HS-5 (cell line): ENCODE data around the gene FLACC1.
"Not testable (repeated sequence)": the region's sequence is repeated elsewhere in the genome, so short reads cannot be mapped to it uniquely, and the experiment has no call there.

ENCODE experiments used
- DNase-seq: peaks from one replicate; pipeline ENCODE4 v3.0.0-alpha.2; 2012; ENCODE audit warnings: low read depth

The FLACC1 gene, protein sequence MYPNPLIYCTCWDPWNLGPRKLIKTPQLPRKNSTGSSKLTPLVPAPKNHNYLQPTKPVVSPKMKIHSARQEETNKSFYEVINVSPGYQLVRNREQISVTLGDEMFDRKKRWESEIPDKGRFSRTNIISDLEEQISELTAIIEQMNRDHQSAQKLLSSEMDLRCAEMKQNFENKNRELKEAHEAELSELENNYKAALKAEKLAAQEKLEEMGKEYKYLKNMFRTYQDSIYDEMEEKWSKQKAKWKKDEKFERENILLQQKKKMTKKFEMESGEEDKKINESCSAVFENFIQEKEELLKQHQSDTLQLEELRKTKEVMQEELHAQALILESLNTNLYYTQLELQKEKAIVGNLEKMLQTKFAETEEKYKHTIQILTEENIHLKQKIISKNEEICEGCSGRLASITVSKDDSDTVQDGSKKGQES

DNA sequence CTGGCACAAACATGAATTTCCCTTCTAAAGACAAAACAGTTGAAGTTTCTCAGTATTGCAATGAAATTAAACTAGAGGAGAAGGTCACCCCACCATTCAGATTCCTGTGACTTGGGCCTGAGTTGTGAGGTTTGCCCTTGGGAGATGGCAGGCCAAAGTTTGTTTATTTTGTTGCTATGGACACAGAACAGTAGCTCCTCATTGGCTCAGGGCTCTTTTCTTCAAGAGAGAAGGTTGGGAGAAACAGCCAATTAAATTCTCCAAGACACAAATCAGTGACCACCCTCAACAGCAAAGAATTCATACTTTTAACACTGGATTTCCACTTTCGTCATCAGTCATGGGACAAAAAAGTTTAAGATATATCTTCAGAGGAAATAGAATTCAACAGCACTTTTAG lies at the start of gene FLACC1:
Gene FLACC1 (minus strand): TSS at position 125 of the 400 bp plus-strand sequence. CDS start 5,941 bp downstream, outside the sequence.
- peak; percentile 29 for DNase-seq

- DNase-seq = peak; percentile 70
Observed at GRCh38 chr2:201406077-201406662, 49.0 kb upstream of the FLACC1 start.

GRCh38 chr2:201404699-201405280 lies 47.6 kb upstream of the FLACC1 start:
- no peak for DNase-seq

GRCh38 chr2:201403880-201404279 lies 46.7 kb upstream of the FLACC1 start:
- DNase-seq = no peak

DNA sequence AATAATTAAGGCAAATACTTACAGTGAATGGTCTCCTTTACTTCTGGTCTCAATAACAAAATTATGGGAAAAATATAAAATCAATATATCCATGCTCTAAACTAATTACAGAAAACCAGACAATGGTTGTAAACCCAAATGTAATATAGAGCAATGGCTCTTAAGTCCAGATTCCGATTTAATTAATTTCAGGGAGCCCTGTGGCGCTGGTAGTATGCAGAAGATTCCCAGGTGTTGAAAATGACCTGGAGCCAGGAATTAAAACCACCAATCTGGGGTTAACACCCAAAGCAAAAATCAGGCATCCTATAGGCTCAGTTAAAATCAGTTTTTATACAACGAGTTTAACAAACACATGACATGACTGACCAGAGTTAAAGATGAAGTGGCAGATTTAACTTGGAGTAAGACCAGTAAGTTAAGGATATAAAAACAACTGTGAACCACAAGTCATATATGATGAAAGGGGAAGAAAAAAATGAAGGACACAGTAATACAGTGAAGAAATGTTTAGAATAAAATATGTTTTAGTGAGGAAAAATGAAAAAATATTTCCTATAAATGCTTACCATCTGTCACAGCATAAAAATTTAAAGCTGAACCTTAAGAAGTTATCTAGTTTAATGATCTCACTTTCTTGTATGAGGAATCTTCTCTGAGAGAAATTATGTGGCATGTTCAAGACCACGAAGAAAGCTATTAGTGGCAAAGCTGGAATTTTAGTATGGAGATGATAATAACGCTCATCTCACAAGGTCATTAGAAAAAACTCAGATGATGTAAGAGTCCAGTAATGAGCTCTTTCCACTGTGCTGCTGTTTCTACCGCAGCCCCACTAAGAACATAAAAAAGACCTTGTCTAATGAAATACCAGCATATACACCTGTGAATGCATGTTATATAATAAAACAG lies 45.8 kb upstream of the FLACC1 start:
- no peak for DNase-seq

GRCh38 chr2:201401815-201402214 lies 44.7 kb upstream of the FLACC1 start:
- no peak for DNase-seq

GRCh38 chr2:201396595-201396994 lies 39.5 kb upstream of the FLACC1 start:
- no peak for DNase-seq

DNA sequence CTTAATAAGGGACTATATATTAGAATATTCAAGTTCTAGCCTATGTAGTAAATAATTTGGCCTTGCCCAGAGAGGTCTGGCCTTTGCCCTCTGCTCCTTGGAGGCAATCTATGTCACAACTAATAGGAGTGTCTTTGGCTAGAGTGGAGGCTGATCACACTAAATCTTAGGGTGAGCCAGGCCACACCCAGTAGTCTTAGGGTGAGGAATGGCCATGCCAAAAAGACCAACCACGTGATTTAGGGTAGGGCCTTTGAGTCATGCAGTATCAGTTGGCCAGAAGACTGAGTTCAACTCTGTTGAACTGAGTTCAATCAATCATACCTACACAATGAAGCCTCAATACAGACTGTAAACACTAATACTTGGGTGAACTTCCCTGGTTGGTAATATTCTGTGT lies 26.0 kb upstream of the FLACC1 start:
- no peak for DNase-seq

DNA sequence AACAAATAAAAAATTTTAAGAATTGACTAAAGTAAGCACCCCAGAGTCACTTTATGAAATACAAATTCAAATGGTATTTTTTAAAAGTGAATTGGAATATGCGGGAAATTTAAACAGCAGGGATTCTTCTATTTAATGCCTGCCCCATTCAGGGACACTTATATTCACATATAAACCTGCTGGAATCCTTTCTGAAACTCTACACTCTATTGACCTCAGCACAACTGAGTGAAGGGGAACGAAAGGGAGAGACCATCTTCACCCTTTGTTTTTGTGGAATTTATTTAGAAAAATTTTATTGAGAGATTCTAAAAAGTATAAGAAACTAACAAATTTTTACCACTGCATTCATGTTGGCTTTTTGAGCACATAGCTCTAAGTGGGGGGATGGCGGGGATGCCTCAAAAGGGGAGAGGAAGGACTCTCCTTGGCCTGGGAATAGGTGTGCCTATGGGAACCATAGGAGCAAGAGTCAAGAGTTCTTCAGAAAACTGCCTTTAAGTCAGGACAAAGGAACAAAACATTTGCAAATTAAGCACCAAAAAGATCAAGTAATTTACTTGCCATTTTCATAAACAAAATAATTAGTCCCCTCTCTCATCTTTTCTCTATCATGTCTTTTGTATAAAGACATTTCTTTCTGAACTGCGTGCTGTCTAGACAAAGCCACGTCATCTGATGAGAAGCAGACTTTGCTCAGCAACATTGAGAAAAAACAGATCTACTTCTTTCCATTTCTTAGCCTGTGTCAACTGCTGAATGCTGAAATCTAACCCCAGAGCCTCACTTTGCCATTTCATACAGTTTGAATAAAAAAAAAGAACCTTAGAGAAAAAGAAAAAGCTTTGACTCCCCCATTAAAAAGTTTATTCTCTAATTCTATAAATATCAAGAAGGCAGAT lies 21.6 kb upstream of the FLACC1 start:
- no peak for DNase-seq

DNA sequence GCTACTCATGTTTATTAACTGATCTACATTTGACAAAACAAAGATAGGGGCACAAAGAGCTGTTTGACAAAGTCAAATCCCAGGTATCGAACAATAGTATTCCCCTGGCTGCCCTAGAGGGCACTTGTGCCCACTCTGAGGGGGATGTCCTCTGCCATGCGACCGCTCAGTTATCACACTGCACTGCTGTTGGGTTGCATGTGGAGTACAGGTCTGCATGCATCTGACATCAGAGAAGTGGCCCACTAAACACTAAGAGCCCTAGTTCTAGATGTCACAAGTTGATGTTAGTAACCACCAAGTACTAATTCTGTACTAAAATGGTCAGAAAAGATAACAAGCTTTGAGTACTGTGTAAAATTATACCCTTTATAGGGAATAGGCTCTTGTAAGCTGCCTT lies 20.1 kb upstream of the FLACC1 start:
- no peak for DNase-seq

GRCh38 chr2:201369775-201370174 lies 12.6 kb upstream of the FLACC1 start:
- no peak for DNase-seq

GRCh38 chr2:201369318-201369717 lies 12.2 kb upstream of the FLACC1 start:
- not testable (repeated sequence) for DNase-seq

GRCh38 chr2:201366146-201366545 lies 9.0 kb upstream of the FLACC1 start:
- DNase-seq = no peak

DNA sequence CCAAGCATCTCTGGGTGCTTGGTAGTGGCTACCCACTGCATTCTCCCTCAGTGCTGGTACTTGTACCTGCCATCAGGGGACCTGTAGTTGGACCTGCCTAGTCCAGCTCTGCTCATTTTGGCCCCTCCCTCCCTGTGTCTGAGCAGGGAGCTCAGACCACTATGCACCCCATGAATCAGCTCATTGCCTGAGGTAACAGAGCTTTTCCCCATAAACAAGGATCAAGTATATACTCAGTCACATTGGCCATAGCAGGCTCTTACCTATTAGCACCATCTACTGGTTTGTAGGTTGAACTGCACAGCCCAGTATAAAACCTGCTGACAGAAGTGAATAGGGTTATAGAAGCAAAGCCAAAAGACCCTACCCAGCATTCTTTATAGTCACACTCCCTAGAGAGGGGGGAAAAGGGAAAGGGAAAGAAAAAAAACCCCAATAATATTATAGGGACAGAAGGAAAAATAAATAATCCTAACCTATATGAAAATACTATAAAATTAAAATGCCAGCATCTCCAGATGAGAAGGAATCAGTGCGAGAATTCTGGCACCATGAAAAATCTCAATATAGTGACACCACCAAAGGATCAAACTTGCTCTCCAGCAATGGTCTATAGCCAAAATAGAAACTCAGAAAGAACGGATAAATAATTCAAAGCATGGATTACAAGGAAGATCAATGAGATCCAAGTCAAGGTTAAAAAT lies 6.9 kb upstream of the FLACC1 start:
- peak; percentile 16 for DNase-seq

GRCh38 chr2:201362396-201362795 lies 5.3 kb upstream of the FLACC1 start:
- DNase-seq = no peak

GRCh38 chr2:201361078-201361733 lies 4.1 kb upstream of the FLACC1 start:
- no peak for DNase-seq

GRCh38 chr2:201360256-201360655 lies 3.1 kb upstream of the FLACC1 start:
- DNase-seq = no peak

DNA sequence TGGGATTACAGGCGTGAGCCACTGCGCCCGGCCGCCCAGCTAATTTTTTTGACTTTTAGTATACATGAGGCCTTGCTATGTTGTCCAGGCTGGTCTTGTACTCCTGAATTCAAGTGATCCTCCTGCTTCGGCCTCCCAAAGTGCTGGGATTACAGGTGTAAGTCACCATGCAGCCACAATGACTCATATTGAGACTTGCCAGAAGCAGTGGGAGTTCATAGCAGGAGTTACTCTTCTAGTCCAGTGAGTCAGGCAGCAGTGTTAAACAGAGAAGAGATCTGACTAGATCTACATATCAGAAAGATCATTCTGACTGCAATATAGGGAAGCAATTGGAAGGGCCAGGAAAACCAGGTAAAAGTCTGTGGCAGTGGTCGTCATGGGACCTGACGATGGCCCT lies 1.5 kb upstream of the FLACC1 start:
- peak; percentile 63 for DNase-seq

DNA sequence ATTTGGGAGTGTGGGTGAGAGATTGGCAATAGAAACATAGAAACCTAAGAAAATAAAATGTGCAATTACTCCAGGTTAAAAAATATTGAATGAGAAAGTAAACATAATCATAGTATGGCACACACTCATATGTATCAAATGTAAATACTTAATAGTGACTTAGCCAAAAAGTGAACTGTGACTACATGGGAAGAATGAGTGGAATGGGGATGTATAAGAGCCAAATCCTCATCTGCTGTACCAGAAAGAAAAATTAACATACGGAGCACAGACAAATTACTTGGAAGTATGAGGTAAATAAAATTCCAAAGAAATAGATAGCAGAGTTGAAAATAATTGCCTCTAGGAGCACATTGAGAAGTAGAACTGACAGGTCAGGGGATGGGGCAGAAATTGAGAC lies 4.0 kb downstream of the FLACC1 start:
- no peak for DNase-seq

DNA sequence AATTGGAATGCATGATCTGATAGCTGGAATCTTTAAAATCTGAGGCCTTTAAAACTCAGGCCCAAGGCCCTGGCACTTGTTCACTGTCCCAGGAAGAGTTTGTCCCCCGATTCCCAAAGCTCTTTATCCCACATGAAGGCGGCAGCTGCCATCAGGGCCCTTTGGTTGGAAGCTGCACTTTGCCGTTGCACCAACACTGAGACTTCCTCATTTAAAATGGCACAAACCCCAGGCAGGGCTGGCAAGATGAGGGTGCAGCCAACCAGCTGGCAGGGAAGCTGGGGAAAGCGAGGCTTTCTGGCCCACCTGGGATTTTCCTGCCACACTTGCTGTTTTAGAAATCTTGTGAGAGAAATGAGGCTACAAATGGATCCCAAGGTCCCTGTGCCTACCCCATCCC lies 6.3 kb downstream of the FLACC1 start:
- no peak for DNase-seq
